Ishikawa (cell line): ENCODE results near the gene SPON2.

Source experiments
- CEBPB ChIP-seq: IDR thresholded peaks from 2 replicates; pipeline ENCODE4 v1.6.1; 2012
- EP300 ChIP-seq: IDR thresholded peaks from 2 replicates; pipeline ENCODE4 v1.6.1; 2012; ENCODE audit warnings: borderline replicate concordance
- MAX ChIP-seq: IDR thresholded peaks from 2 replicates; pipeline ENCODE4 v1.6.1; 2012
- NFIC ChIP-seq: IDR thresholded peaks from 2 replicates; pipeline ENCODE4 v1.6.1; 2012
- RAD21 ChIP-seq: IDR thresholded peaks from 2 replicates; pipeline ENCODE4 v1.6.1; 2012; ENCODE audit warnings: low read depth
- TAF1 ChIP-seq: IDR thresholded peaks from 2 replicates; pipeline ENCODE4 v1.6.1; 2012; ENCODE audit warnings: low read depth, mild to moderate bottlenecking
- TCF12 ChIP-seq: IDR thresholded peaks from 2 replicates; pipeline ENCODE4 v1.6.1; 2012; ENCODE audit warnings: low read depth
- YY1 ChIP-seq: IDR thresholded peaks from 2 replicates; pipeline ENCODE4 v1.6.1; 2012; ENCODE audit warnings: low read depth
- ZBTB7A ChIP-seq: IDR thresholded peaks from 2 replicates; pipeline ENCODE4 v1.6.1; 2012; ENCODE audit warnings: low read depth
- TF ChIP-seq, protein P1 (sequence below): IDR thresholded peaks from 2 replicates; pipeline ENCODE4 v1.6.1; 2012
- TF ChIP-seq, protein P2 (sequence below): IDR thresholded peaks from 2 replicates; pipeline ENCODE4 v1.6.1; 2012; ENCODE audit warnings: low read depth, mild to moderate bottlenecking

DNA sequence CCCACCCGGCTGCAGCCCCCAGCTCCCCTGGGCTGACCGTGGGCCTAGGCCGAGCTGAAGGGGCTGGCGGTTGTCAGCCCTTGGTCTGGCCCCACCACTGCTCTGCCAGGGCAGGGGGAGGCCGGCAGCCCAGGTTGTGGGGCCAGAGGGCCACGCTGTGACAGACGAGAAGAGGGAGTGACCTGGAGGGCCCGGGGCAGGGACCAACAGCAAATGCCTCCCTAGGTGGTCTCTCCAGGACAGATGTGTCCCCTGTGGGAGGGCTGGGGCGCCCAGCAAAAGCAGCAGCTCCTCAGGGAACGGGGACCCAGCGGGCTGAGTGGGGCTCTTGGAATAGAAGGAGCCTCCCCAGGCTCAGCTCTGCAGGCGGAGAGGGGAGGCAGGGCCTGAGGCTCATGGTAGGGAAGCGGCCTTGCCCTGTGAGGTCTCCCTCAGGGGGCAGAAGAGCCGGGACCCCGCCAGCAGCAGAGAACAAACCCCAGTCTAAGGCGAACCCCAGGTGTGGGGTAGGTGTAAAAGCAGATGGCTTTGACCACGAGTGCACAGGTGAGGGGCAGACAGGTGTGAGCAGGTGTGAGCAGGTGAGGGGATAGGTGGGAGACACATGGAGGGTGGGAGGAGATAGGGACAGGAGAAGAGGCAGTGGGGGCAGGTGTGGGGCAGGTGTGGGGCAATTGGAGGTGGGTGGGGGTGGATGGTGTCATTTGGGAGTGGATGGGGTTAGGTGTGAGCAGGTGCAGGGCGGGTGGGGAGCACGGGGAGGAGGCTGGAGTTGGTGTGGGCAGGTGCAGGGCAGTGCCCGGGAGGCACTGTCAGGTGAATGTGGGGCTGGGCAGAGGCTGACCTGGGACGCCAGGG is 34.1 kb upstream of the SPON2 start:
- TF ChIP-seq YY1, result no peak
- no peak for TF ChIP-seq MAX
- TF ChIP-seq EP300, result no peak
- TF ChIP-seq, protein P1, sequence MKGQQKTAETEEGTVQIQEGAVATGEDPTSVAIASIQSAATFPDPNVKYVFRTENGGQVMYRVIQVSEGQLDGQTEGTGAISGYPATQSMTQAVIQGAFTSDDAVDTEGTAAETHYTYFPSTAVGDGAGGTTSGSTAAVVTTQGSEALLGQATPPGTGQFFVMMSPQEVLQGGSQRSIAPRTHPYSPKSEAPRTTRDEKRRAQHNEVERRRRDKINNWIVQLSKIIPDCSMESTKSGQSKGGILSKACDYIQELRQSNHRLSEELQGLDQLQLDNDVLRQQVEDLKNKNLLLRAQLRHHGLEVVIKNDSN, result no peak
- no peak for TF ChIP-seq CEBPB
- TF ChIP-seq NFIC, result no peak
- TF ChIP-seq TAF1, result no peak
- TF ChIP-seq TCF12, result no peak
- TF ChIP-seq ZBTB7A, result no peak
- TF ChIP-seq RAD21, result no peak
- TF ChIP-seq, protein P2, sequence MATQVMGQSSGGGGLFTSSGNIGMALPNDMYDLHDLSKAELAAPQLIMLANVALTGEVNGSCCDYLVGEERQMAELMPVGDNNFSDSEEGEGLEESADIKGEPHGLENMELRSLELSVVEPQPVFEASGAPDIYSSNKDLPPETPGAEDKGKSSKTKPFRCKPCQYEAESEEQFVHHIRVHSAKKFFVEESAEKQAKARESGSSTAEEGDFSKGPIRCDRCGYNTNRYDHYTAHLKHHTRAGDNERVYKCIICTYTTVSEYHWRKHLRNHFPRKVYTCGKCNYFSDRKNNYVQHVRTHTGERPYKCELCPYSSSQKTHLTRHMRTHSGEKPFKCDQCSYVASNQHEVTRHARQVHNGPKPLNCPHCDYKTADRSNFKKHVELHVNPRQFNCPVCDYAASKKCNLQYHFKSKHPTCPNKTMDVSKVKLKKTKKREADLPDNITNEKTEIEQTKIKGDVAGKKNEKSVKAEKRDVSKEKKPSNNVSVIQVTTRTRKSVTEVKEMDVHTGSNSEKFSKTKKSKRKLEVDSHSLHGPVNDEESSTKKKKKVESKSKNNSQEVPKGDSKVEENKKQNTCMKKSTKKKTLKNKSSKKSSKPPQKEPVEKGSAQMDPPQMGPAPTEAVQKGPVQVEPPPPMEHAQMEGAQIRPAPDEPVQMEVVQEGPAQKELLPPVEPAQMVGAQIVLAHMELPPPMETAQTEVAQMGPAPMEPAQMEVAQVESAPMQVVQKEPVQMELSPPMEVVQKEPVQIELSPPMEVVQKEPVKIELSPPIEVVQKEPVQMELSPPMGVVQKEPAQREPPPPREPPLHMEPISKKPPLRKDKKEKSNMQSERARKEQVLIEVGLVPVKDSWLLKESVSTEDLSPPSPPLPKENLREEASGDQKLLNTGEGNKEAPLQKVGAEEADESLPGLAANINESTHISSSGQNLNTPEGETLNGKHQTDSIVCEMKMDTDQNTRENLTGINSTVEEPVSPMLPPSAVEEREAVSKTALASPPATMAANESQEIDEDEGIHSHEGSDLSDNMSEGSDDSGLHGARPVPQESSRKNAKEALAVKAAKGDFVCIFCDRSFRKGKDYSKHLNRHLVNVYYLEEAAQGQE, result no peak
